ENCODE measurements around the gene PKP3.

Gene PKP3

DNA sequence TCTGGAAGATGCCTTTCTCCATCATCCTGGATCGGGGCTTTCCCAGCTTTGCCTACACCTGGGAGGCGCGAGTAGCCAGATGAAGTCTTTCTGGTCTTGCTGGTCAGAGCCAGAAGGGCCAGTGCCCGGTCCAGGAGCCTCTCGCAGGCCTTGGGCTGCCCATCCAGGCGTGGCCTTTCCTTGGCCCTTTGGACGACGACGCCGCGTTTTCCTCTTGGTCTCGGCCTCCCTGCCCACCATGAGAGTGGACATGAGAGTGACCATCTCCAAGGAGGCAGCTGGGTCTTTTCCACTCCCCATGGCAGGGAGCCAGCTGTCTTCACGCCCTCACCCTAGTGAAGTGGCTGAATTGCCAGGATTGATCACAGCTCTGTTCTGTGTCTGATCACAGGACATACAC is 59.6 kb downstream of the PKP3 start:
- Histone ChIP-seq H3K4me3 (ENCODE audit: low read depth, low read length) (no peak overlapping the region), H3K9me3 (ENCODE audit: severe bottlenecking) (no peaks in the 10 kb centered on the region), H3K36me3 (peaks cover 21% of the 10 kb centered on the region), H3K27me3 (ENCODE audit: insufficient read depth, low read depth, severe bottlenecking) (no peaks in the 10 kb centered on the region), H3K27ac (no peak overlapping the region)
- TF ChIP-seq, protein P1, sequence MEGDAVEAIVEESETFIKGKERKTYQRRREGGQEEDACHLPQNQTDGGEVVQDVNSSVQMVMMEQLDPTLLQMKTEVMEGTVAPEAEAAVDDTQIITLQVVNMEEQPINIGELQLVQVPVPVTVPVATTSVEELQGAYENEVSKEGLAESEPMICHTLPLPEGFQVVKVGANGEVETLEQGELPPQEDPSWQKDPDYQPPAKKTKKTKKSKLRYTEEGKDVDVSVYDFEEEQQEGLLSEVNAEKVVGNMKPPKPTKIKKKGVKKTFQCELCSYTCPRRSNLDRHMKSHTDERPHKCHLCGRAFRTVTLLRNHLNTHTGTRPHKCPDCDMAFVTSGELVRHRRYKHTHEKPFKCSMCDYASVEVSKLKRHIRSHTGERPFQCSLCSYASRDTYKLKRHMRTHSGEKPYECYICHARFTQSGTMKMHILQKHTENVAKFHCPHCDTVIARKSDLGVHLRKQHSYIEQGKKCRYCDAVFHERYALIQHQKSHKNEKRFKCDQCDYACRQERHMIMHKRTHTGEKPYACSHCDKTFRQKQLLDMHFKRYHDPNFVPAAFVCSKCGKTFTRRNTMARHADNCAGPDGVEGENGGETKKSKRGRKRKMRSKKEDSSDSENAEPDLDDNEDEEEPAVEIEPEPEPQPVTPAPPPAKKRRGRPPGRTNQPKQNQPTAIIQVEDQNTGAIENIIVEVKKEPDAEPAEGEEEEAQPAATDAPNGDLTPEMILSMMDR (IDR thresholded peaks at IDR 0.05; ENCODE audit: low read depth, low read length) = no peak
- no peak for DNase-seq

DNA sequence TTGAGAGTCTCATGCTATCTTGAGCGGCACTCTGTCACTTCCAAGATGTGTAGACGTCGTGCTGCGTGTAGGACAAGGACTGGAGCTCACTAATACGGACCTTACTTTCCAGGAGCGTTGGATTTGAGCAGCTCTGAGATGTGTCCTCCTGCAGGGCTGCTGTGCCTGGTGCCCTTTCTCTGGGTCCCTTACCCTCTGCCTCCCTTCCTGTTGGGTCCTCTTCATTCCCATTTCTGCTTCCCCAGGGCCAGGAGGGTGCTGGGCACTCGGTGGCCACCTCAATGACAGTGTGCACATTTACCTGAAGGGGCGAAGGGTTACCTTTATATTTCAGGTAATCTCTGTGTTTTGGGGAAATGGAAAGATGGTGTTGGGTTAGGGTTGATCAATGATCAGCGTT is 60.0 kb downstream of the PKP3 start:
- no peaks in the 10 kb centered on the region for H3K27me3 ChIP-seq (ENCODE audit: insufficient read depth, low read depth, severe bottlenecking)
- no peak for DNase-seq
- TF ChIP-seq, protein P1 (IDR thresholded peaks at IDR 0.05; ENCODE audit: low read depth, low read length) = no peak
- no peak overlapping the region for H3K27ac ChIP-seq
- H3K9me3 ChIP-seq (ENCODE audit: severe bottlenecking) = no peaks in the 10 kb centered on the region
- H3K36me3 ChIP-seq = peaks cover 21% of the 10 kb centered on the region
- no peak overlapping the region for H3K4me3 ChIP-seq (ENCODE audit: low read depth, low read length)

Measured in WERI-Rb-1 (cell line).